NCI-H2227 treated with DMSO at 0.1 percent for 48 hours (cell line): ENCODE results near the gene AHI1.

Experiments
- DNase-seq: peaks from one replicate; lab custom pipeline; 2025; lab: John Stamatoyannopoulos, UW

The AHI1 gene

GRCh38 chr6:135325624-135326424, 171.7 kb downstream of the AHI1 start:
- DNase-seq = no peak

- DNase-seq = no peak
Observed at GRCh38 chr6:135324531-135324930, 173.0 kb downstream of the AHI1 start.

GRCh38 chr6:135323979-135324378, 173.6 kb downstream of the AHI1 start:
- DNase-seq = no peak

GRCh38 chr6:135323202-135323668, 174.3 kb downstream of the AHI1 start:
- no peak for DNase-seq

- no peak for DNase-seq
Observed at GRCh38 chr6:135322427-135323201, 174.9 kb downstream of the AHI1 start.

- DNase-seq = no peak
Observed at GRCh38 chr6:135320721-135321621, 176.6 kb downstream of the AHI1 start.

- no peak for DNase-seq
Observed at GRCh38 chr6:135319819-135320218, 177.7 kb downstream of the AHI1 start.

- DNase-seq = no peak
Observed at GRCh38 chr6:135318738-135319469, 178.6 kb downstream of the AHI1 start.

GRCh38 chr6:135314543-135314942, 183.0 kb downstream of the AHI1 start:
- no peak for DNase-seq

- DNase-seq = no peak
Observed at GRCh38 chr6:135311446-135312200, 185.9 kb downstream of the AHI1 start.

- DNase-seq = no peak
Observed at GRCh38 chr6:135310291-135310690, 187.2 kb downstream of the AHI1 start.

GRCh38 chr6:135306740-135307420, 190.7 kb downstream of the AHI1 start:
- DNase-seq = no peak

- no peak for DNase-seq
Observed at GRCh38 chr6:135306166-135306565, 191.4 kb downstream of the AHI1 start.

GRCh38 chr6:135305684-135306083, 191.9 kb downstream of the AHI1 start:
- DNase-seq = no peak

- no peak for DNase-seq
Observed at GRCh38 chr6:135304883-135305282, 192.7 kb downstream of the AHI1 start.

GRCh38 chr6:135301304-135301703, 196.2 kb downstream of the AHI1 start:
- no peak for DNase-seq

GRCh38 chr6:135300576-135300975, 197.0 kb downstream of the AHI1 start:
- no peak for DNase-seq

GRCh38 chr6:135299256-135299655, 198.3 kb downstream of the AHI1 start:
- no peak for DNase-seq

- no peak for DNase-seq
Observed at GRCh38 chr6:135298455-135298854, 199.1 kb downstream of the AHI1 start.

- no peak for DNase-seq
Observed at GRCh38 chr6:135296715-135297114, 200.8 kb downstream of the AHI1 start.
